ENCODE results near the gene CRELD2. TPM values are rescaled to one million over a fixed set of nuclear protein-coding genes. Genes with fewer than 3 reads are reported as not detected.
A peak's percentile ranks its signal among the peaks of the same experiment; 100 is the strongest.

CRELD2 gene
- total RNA-seq, 4 donors from 2014 or later = 50.3 to 244 (median 154) TPM

DNA sequence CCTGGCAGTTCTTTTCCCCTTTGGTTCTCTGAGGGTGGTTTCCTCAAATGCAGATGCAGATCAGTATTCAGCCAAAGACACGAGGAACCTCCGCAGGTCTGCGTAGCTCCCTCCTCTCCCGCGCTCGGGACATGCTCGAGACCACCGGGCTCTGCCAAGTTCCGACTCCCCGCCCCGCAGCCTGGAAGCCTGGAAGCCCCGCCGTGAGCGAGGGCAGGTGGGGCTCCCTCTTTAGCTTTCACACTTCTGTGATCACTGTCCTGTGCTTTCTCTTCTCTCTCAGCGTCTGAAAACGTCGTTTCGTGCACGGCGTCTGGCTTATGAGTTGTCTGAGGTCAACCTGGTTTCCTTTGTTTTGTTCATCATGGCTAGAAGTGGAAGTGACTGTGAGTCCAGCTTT, 38.2 kb upstream of the CRELD2 start:
- 27 to 33% methylated on average over 20 of the region's 20 CpGs for WGBS, 2 donors
- Histone ChIP-seq H3K36me3 (peaks cover 0 to 11% of the 10 kb centered on the region in 2 donors), H3K4me3 (replicated peaks in 1 of 3) (no peak overlapping the region), H3K27me3 (no peaks in the 10 kb centered on the region), H3K9me3 (no peaks in the 10 kb centered on the region), H3K4me1 (peaks cover 6 to 8% of the 10 kb centered on the region in 2 donors), H3K27ac (no peak overlapping the region)
- TF ChIP-seq POLR2A (IDR thresholded peaks at IDR 0.05) = no peak
- TF ChIP-seq, protein P1, sequence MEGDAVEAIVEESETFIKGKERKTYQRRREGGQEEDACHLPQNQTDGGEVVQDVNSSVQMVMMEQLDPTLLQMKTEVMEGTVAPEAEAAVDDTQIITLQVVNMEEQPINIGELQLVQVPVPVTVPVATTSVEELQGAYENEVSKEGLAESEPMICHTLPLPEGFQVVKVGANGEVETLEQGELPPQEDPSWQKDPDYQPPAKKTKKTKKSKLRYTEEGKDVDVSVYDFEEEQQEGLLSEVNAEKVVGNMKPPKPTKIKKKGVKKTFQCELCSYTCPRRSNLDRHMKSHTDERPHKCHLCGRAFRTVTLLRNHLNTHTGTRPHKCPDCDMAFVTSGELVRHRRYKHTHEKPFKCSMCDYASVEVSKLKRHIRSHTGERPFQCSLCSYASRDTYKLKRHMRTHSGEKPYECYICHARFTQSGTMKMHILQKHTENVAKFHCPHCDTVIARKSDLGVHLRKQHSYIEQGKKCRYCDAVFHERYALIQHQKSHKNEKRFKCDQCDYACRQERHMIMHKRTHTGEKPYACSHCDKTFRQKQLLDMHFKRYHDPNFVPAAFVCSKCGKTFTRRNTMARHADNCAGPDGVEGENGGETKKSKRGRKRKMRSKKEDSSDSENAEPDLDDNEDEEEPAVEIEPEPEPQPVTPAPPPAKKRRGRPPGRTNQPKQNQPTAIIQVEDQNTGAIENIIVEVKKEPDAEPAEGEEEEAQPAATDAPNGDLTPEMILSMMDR (IDR thresholded peaks at IDR 0.05) = no peak
- intact Hi-C loops (cut with DNase I) = no loop called here
- peak; percentile 22 to 36 for DNase-seq

DNA sequence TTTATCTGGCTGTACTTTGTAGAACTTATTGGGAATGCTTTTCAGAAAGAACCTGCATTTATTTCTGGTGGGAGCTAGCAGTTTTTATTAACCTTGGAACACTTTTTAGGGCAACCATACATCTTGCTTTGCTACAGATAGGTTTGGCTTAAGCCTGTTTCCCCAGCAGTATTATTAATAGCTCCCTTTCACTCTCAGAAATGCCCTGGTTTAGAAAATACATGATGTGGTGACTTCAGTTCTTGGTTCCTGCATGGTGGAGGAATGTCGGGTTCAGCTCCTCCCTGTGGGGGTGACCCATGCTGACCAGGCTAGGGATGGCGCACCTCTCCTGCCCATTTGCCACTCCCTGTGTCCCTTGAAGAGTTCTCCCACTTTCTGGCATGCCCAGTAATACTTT, 36.6 kb upstream of the CRELD2 start:
- Histone ChIP-seq H3K9me3 (no peaks in the 10 kb centered on the region), H3K4me3 (replicated peaks in 1 of 3) (no peak overlapping the region), H3K27me3 (no peaks in the 10 kb centered on the region), H3K4me1 (peaks cover 6 to 8% of the 10 kb centered on the region in 2 donors), H3K27ac (no peak overlapping the region), H3K36me3 (peaks cover 0 to 24% of the 10 kb centered on the region in 2 donors)
- no peak for DNase-seq
- intact Hi-C loops (cut with DNase I) = no loop called here
- no peak for TF ChIP-seq POLR2A (IDR thresholded peaks at IDR 0.05)
- WGBS, 2 donors = 92 to 100% methylated on average over 2 of the region's 2 CpGs

DNA sequence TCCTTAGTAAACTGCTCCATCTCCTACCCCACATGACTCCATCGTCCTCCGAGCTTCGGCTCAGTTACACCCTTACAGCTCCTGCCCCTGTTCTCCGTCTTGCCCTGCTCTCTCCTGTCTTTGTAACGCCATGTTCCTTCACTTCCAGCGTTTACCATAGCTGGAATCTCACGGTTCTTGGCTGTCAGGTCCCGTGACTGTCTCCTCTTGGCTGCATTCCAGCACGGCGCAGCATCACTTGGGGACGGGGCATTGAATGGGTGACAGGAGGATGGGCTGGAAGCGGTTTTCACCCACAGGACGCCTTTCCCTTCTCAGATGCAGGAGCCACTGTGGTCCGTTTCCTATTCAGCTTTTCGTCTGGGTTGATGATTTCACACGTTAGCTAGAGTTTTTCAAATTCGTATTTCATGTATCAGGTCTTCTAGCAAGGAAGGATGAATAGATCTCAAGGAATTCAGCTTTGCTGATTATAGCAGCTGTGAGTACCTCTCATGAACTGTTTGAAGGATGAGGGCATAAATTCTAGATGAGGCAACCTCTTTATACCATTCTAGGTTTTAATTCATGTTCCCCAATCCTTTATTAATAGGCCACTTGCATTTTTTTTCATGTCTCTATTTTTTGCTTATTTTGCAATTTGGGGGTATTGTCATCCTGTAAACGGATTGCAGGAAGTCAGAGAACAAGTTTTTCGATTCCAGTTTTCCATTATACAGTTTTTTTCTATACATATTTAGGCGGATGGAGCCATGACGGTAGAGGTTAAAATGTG, 35.7 kb upstream of the CRELD2 start:
- no peak for TF ChIP-seq POLR2A (IDR thresholded peaks at IDR 0.05)
- TF ChIP-seq, protein P1 (IDR thresholded peaks at IDR 0.05) = no peak
- WGBS, 2 donors = 81 to 85% methylated on average over 21 of the region's 21 CpGs
- Histone ChIP-seq H3K4me1 (peaks cover 6 to 10% of the 10 kb centered on the region in 2 donors), H3K36me3 (peaks cover 3 to 24% of the 10 kb centered on the region in 2 donors), H3K27ac (no peak overlapping the region), H3K27me3 (no peaks in the 10 kb centered on the region), H3K4me3 (replicated peaks in 1 of 3) (no peak overlapping the region), H3K9me3 (no peaks in the 10 kb centered on the region)
- intact Hi-C loops (cut with DNase I) = no loop called here
- DNase-seq = no peak

DNA sequence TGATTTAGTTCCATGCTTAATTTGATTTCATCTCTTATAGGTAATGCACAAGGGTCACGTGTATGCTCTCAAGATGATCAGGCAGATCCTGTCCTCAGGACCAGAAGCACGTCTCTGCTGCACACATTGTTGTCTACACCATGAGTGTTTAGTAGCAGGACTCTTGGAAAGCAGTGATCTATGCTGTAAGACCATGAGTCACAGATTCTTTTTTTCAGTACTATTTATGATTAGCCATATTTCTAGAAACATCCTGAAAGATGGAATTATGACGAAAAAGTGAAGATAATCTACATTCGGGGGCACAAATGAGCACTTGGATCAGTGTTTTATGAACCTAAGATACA, 35.2 kb upstream of the CRELD2 start:
- no peaks in the 10 kb centered on the region for H3K9me3 ChIP-seq
- H3K4me3 ChIP-seq (replicated peaks in 1 of 3) = no peak overlapping the region
- no peak for DNase-seq
- 93 to 99% methylated on average over 4 of the region's 4 CpGs for WGBS, 2 donors
- peaks cover 7 to 16% of the 10 kb centered on the region in 2 donors for H3K4me1 ChIP-seq
- TF ChIP-seq, protein P1 (IDR thresholded peaks at IDR 0.05) = no peak
- TF ChIP-seq POLR2A (IDR thresholded peaks at IDR 0.05) = no peak
- peaks cover 4 to 24% of the 10 kb centered on the region in 2 donors for H3K36me3 ChIP-seq
- H3K27me3 ChIP-seq = no peaks in the 10 kb centered on the region
- intact Hi-C loops (cut with DNase I) = no loop called here
- no peak overlapping the region for H3K27ac ChIP-seq

DNA sequence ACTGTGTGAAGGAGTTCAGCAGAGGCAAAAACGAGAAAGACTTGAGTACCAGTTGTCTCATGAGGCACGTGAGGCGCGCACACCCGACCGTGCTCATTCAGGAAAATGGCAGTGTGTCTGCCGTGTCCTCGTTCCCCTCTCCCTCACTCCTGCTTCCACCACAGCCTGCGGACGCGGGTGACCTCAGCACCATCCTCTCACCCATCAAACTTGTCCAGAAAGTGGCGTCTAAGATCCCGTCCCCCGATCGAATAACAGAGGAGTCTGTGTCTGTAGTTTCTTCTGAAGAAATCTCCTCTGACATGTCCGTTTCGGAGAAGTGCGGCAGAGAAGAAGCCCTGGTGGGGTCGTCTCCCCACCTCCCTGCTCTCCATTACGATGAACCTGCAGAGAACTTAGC, 34.4 kb upstream of the CRELD2 start:
- no peaks in the 10 kb centered on the region for H3K27me3 ChIP-seq
- no peak for DNase-seq
- 95 to 98% methylated on average over 20 of the region's 20 CpGs for WGBS, 2 donors
- peaks cover 13 to 24% of the 10 kb centered on the region in 2 donors for H3K4me1 ChIP-seq
- no peak for TF ChIP-seq POLR2A (IDR thresholded peaks at IDR 0.05)
- TF ChIP-seq, protein P1 (IDR thresholded peaks at IDR 0.05) = no peak
- intact Hi-C loops (cut with DNase I) = no loop called here
- H3K9me3 ChIP-seq = no peaks in the 10 kb centered on the region
- H3K36me3 ChIP-seq = peaks cover 4 to 24% of the 10 kb centered on the region in 2 donors
- no peak overlapping the region for H3K27ac ChIP-seq
- no peak overlapping the region for H3K4me3 ChIP-seq (replicated peaks in 1 of 3)

Measured in thyroid gland (tissue), 4 donors.